H9 (cell line): ENCODE results near the gene HOXD13. TPM values are rescaled to one million over a fixed set of nuclear protein-coding genes. Genes with fewer than 3 reads are reported as not detected.

ENCODE experiments used
- DNase-seq: peaks from one replicate; pipeline ENCODE4 v3.0.0-alpha.2; 2017
- H2AFZ ChIP-seq: one replicate; pipeline ENCODE4 v1.6.1; 2013; ENCODE audit warnings: mild to moderate bottlenecking, low read length, control low read depth, moderate library complexity
- H2AK5ac ChIP-seq: 2 replicates; pipeline ENCODE4 v1.6.1; 2013; ENCODE audit warnings: low read length, control low read depth, mixed read lengths; ENCODE audit not compliant: insufficient read length
- H2BK120ac ChIP-seq: one replicate; pipeline ENCODE4 v1.6.1; 2013; ENCODE audit warnings: low read depth, mild to moderate bottlenecking, low read length, control low read depth, inconsistent platforms; ENCODE audit not compliant: poor library complexity, severe bottlenecking
- H2BK12ac ChIP-seq: 2 replicates; pipeline ENCODE4 v1.6.1; 2013; ENCODE audit warnings: low read length, control low read depth, mixed read lengths, low read depth; ENCODE audit not compliant: insufficient read length
- H2BK15ac ChIP-seq: 2 replicates; pipeline ENCODE4 v1.6.1; 2013; ENCODE audit warnings: low read depth, low read length, control low read depth
- H2BK20ac ChIP-seq: one replicate; pipeline ENCODE4 v1.6.1; 2013; ENCODE audit warnings: low read depth, mild to moderate bottlenecking, low read length, control low read depth, inconsistent platforms; ENCODE audit not compliant: poor library complexity, severe bottlenecking
- H2BK5ac ChIP-seq: 2 replicates; pipeline ENCODE4 v1.6.1; 2013; ENCODE audit warnings: low read length, control low read depth, mixed read lengths; ENCODE audit not compliant: insufficient read length
- H3K14ac ChIP-seq: 2 replicates; pipeline ENCODE4 v1.6.1; 2013; ENCODE audit warnings: low read length, control low read depth; ENCODE audit not compliant: insufficient read depth
- H3K18ac ChIP-seq: 2 replicates; pipeline ENCODE4 v1.6.1; 2013; ENCODE audit warnings: low read depth, mild to moderate bottlenecking, mixed read lengths, low read length, control low read depth; ENCODE audit not compliant: insufficient read length
- H3K23ac ChIP-seq: 2 replicates; pipeline ENCODE4 v1.6.1; 2013; ENCODE audit warnings: low read length, control low read depth, mixed read lengths, low read depth; ENCODE audit not compliant: insufficient read length
- H3K23me2 ChIP-seq: 2 replicates; pipeline ENCODE4 v1.6.1; 2013; ENCODE audit warnings: low read depth, mild to moderate bottlenecking, mixed read lengths, low read length, control low read depth; ENCODE audit not compliant: insufficient read length, poor library complexity, severe bottlenecking
- H3K27ac ChIP-seq: 2 replicates; pipeline ENCODE4 v1.5.1; 2013; ENCODE audit warnings: low read length, control low read depth, mixed read lengths, low read depth; ENCODE audit not compliant: insufficient read length
- H3K27me3 ChIP-seq: 2 replicates; pipeline ENCODE4 v1.6.1; 2013; ENCODE audit warnings: low read length, control low read depth, inconsistent platforms; ENCODE audit not compliant: insufficient read depth
- H3K4ac ChIP-seq: 2 replicates; pipeline ENCODE4 v1.6.1; 2013; ENCODE audit warnings: low read depth, mild to moderate bottlenecking, control low read depth, inconsistent platforms, low read length, moderate library complexity
- H3K4me1 ChIP-seq: 2 replicates; pipeline ENCODE4 v1.6.1; 2013; ENCODE audit warnings: low read length, control low read depth, inconsistent platforms; ENCODE audit not compliant: insufficient read depth
- H3K4me2 ChIP-seq: 2 replicates; pipeline ENCODE4 v1.6.1; 2013; ENCODE audit warnings: low read length, control low read depth, mixed read lengths; ENCODE audit not compliant: insufficient read length, insufficient read depth
- H3K56ac ChIP-seq: 2 replicates; pipeline ENCODE4 v1.6.1; 2013; ENCODE audit warnings: low read depth, mild to moderate bottlenecking, mixed read lengths, low read length, control low read depth; ENCODE audit not compliant: insufficient read length
- H3K79me1 ChIP-seq: 2 replicates; pipeline ENCODE4 v1.6.1; 2013; ENCODE audit warnings: low read depth, mild to moderate bottlenecking, moderate library complexity, low read length, control low read depth, inconsistent platforms; ENCODE audit not compliant: insufficient read depth, poor library complexity, severe bottlenecking
- H3K79me2 ChIP-seq: 2 replicates; pipeline ENCODE4 v1.6.1; 2013; ENCODE audit warnings: low read length, control low read depth, inconsistent platforms; ENCODE audit not compliant: insufficient read depth
- H3K9ac ChIP-seq: 2 replicates; pipeline ENCODE4 v1.6.1; 2013; ENCODE audit warnings: low read length, control low read depth, mixed read lengths; ENCODE audit not compliant: insufficient read length; ENCODE audit errors: extremely low read depth
- H3K9me3 ChIP-seq: one replicate; pipeline ENCODE4 v1.6.1; 2013; ENCODE audit warnings: low read depth, low read length, inconsistent platforms; ENCODE audit not compliant: control insufficient read depth
- H3T11ph ChIP-seq: one replicate; pipeline ENCODE4 v1.6.1; 2013; ENCODE audit warnings: mild to moderate bottlenecking, low read length, control low read depth, inconsistent platforms
- H4K20me1 ChIP-seq: one replicate; pipeline ENCODE4 v1.6.1; 2013; ENCODE audit not compliant: control insufficient read depth, insufficient read length, insufficient read depth
- H4K5ac ChIP-seq: 2 replicates; pipeline ENCODE4 v1.6.1; 2013; ENCODE audit warnings: low read depth, mild to moderate bottlenecking, mixed read lengths, low read length, control low read depth; ENCODE audit not compliant: insufficient read length
- H4K8ac ChIP-seq: replicated peaks from 2 replicates; pipeline ENCODE4 v1.6.1; 2013; ENCODE audit warnings: low read length, control low read depth, mixed read lengths, low read depth; ENCODE audit not compliant: insufficient read length
- H4K91ac ChIP-seq: 2 replicates; pipeline ENCODE4 v1.6.1; 2013; ENCODE audit warnings: low read depth, mild to moderate bottlenecking, moderate library complexity, mixed read lengths, low read length, control low read depth; ENCODE audit not compliant: insufficient read length
- H3K27ac Mint-ChIP-seq, 3 experiments: 2 replicates in 2 of 3; 3 replicates in 1 of 3; pipeline ENCODE4 v1.8.0; 2020 to 2021; ENCODE audit warnings: mixed read lengths in 3 of 3, mild to moderate bottlenecking in 1 of 3, moderate library complexity in 1 of 3
- H3K27me3 Mint-ChIP-seq: 2 replicates; pipeline ENCODE4 v1.8.0; 2021; ENCODE audit warnings: low read depth, mild to moderate bottlenecking, moderate library complexity, mixed read lengths
- H3K36me3 Mint-ChIP-seq, 3 experiments: 2 replicates in 2 of 3; 3 replicates in 1 of 3; pipeline ENCODE4 v1.8.0; 2020 to 2021; ENCODE audit warnings: low read depth in 3 of 3, mixed read lengths in 3 of 3; ENCODE audit not compliant: insufficient read depth in 1 of 3
- H3K4me1 Mint-ChIP-seq, 2 experiments: 2 replicates each; pipeline ENCODE4 v1.8.0; 2020; ENCODE audit warnings: mixed read lengths in 2 of 2
- H3K4me3 Mint-ChIP-seq, 2 experiments: 2 replicates in 1 of 2; 3 replicates in 1 of 2; pipeline ENCODE4 v1.8.0; 2020 to 2021; ENCODE audit warnings: mild to moderate bottlenecking in 2 of 2, mixed read lengths in 2 of 2, moderate library complexity in 1 of 2
- H3K9me3 Mint-ChIP-seq, 2 experiments: 2 replicates in 1 of 2; 3 replicates in 1 of 2; pipeline ENCODE4 v1.8.0; 2020; ENCODE audit warnings: mild to moderate bottlenecking in 2 of 2, mixed read lengths in 2 of 2, moderate library complexity in 1 of 2
- WGBS: extraction: QIAGEN DNeasy Blood & Tissue Kit; methylation state at CpG from one replicate; pipeline ENCODE4 v1.1.7; 2013; ENCODE audit warnings: missing lambda C conversion rate, low lambda C conversion rate, mixed read lengths; ENCODE audit not compliant: insufficient read length; ENCODE audit errors: extremely low coverage; 5-methylcytosine and 5-hydroxymethylcytosine counted together
- total RNA-seq: library from RNA; stranded (reverse); gene quantifications from 2 replicates; pipeline ENCODE4 v1.2.1, GENCODE V29; 2021
- TF ChIP-seq, protein P1 (sequence below): fragments of 200-600 bp; sonication (generic); conservative IDR thresholded peaks from 3 replicates; pipeline ENCODE4 v1.8.0; 2021; ENCODE audit warnings: antibody characterized with exemption, mild to moderate bottlenecking

HOXD13 gene
- total RNA-seq, 1 experiment from 2014 or later, result not detected

DNA sequence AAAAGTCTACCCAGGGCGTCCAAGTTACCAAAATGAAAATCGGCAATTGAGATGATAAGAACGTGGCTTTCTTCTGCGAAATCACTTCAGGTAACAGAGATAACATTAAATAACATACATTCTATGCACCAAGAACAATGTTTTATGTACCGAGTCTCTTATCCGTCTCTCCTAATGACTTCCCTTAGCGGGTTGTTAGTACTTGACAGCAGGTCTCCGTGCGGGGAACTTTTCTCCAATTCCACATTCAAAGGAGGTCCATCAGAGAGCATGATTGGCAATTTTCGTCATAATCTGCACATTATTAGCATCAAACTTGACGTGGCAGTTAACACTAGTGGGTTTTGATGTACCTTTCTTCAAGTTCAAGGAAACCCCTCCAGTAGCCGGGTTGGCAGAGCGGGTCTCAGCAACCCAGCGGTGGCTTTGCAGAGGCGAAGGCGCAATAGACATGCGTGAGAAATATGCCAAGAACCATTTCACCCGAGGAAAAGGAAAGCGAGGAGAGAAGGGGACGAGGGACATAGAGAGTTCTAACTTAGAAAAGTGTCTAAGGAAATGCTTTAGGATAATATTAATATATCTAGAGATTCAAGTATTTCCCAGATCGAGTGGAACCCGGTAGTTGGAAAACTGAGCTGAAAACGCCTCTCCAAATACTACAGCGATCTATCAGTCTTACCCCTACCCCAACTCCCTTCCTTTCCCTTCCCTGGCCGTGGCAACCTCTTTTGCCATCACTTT, 13.8 kb upstream of the HOXD13 start:
- Histone ChIP-seq H3K9me3 (no peaks in the 10 kb centered on the region), H3K4me1 (no peaks in the 10 kb centered on the region), H2BK5ac (no peak overlapping the region), H2BK20ac (no peak overlapping the region), H3K18ac (no peak overlapping the region), H4K91ac (no peak overlapping the region), H2AK5ac (no peak overlapping the region), H4K20me1 (no peaks in the 10 kb centered on the region), H3K27ac (no peak overlapping the region), H3K79me1 (no peaks in the 10 kb centered on the region), H4K8ac (no peak overlapping the region), H2BK15ac (no peak overlapping the region), H2AFZ (no peak overlapping the region), H3K23ac (no peak overlapping the region), H2BK120ac (no peak overlapping the region), H3K56ac (no peak overlapping the region), H3K4me2 (peak overlapping the region; percentile 83), H3K23me2 (peaks cover 7% of the 10 kb centered on the region), H3K14ac (no peak overlapping the region), H2BK12ac (no peak overlapping the region), H3K9ac (no peak overlapping the region), H3K4ac (no peak overlapping the region), H3T11ph (no peak overlapping the region), H3K27me3 (peaks cover 87% of the 10 kb centered on the region), H4K5ac (no peak overlapping the region), H3K79me2 (no peaks in the 10 kb centered on the region)
- peaks cover 23 to 38% of the 10 kb centered on the region in 2 experiments for H3K4me1 Mint-ChIP-seq
- no peak overlapping the region for H3K27ac Mint-ChIP-seq
- TF ChIP-seq, protein P1, sequence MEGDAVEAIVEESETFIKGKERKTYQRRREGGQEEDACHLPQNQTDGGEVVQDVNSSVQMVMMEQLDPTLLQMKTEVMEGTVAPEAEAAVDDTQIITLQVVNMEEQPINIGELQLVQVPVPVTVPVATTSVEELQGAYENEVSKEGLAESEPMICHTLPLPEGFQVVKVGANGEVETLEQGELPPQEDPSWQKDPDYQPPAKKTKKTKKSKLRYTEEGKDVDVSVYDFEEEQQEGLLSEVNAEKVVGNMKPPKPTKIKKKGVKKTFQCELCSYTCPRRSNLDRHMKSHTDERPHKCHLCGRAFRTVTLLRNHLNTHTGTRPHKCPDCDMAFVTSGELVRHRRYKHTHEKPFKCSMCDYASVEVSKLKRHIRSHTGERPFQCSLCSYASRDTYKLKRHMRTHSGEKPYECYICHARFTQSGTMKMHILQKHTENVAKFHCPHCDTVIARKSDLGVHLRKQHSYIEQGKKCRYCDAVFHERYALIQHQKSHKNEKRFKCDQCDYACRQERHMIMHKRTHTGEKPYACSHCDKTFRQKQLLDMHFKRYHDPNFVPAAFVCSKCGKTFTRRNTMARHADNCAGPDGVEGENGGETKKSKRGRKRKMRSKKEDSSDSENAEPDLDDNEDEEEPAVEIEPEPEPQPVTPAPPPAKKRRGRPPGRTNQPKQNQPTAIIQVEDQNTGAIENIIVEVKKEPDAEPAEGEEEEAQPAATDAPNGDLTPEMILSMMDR, result no peak
- H3K36me3 Mint-ChIP-seq, result no peaks in the 10 kb centered on the region
- WGBS, result no CpG with 5 or more reads among the region's 25 CpGs
- H3K27me3 Mint-ChIP-seq, result peaks cover 96% of the 10 kb centered on the region
- H3K4me3 Mint-ChIP-seq, result peak overlapping the region; percentile 52 to 80
- peaks cover 5 to 6% of the 10 kb centered on the region in 2 experiments; a peak in 4 of 5 replicates for H3K9me3 Mint-ChIP-seq
- DNase-seq, result no peak
